ENCODE measurements around the gene GRHL1.

DNA sequence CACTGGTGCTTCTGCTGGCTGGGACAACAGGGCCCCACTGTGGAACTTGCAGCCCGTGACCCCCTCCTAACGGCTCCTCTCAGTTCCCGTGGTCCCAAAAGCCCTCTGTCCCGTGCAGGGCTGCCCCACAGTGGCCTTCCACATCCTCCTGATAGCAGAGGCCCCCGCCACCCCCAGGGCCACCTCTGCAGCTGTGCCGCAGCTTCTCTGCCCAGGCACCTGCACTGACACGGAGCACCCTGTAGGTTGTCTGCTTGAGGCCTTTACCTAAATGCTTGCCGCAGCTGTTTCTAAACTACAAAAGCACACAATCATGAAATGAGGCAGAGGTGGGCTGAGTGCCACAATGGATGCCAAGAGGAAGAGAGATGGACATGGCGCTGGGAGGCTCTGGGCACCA is 13.5 kb upstream of the GRHL1 start:
- TF ChIP-seq, protein P1, sequence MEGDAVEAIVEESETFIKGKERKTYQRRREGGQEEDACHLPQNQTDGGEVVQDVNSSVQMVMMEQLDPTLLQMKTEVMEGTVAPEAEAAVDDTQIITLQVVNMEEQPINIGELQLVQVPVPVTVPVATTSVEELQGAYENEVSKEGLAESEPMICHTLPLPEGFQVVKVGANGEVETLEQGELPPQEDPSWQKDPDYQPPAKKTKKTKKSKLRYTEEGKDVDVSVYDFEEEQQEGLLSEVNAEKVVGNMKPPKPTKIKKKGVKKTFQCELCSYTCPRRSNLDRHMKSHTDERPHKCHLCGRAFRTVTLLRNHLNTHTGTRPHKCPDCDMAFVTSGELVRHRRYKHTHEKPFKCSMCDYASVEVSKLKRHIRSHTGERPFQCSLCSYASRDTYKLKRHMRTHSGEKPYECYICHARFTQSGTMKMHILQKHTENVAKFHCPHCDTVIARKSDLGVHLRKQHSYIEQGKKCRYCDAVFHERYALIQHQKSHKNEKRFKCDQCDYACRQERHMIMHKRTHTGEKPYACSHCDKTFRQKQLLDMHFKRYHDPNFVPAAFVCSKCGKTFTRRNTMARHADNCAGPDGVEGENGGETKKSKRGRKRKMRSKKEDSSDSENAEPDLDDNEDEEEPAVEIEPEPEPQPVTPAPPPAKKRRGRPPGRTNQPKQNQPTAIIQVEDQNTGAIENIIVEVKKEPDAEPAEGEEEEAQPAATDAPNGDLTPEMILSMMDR (IDR thresholded peaks at IDR 0.05) = no peak
- no peak for TF ChIP-seq ZFX (IDR thresholded peaks at IDR 0.05; ENCODE audit: borderline replicate concordance)
